H9 (cell line): ENCODE results near the gene TAF4. TPM values are rescaled to one million over a fixed set of nuclear protein-coding genes. Genes with fewer than 3 reads are reported as not detected.
A peak's percentile ranks its signal among the peaks of the same experiment; 100 is the strongest.

Source experiments
- DNase-seq: peaks from one replicate; pipeline ENCODE4 v3.0.0-alpha.2; 2017
- H2AFZ ChIP-seq: one replicate; pipeline ENCODE4 v1.6.1; 2013; ENCODE audit warnings: mild to moderate bottlenecking, low read length, control low read depth, moderate library complexity
- H2AK5ac ChIP-seq: 2 replicates; pipeline ENCODE4 v1.6.1; 2013; ENCODE audit warnings: low read length, control low read depth, mixed read lengths; ENCODE audit not compliant: insufficient read length
- H2BK120ac ChIP-seq: one replicate; pipeline ENCODE4 v1.6.1; 2013; ENCODE audit warnings: low read depth, mild to moderate bottlenecking, low read length, control low read depth, inconsistent platforms; ENCODE audit not compliant: poor library complexity, severe bottlenecking
- H2BK12ac ChIP-seq: 2 replicates; pipeline ENCODE4 v1.6.1; 2013; ENCODE audit warnings: low read length, control low read depth, mixed read lengths, low read depth; ENCODE audit not compliant: insufficient read length
- H2BK15ac ChIP-seq: 2 replicates; pipeline ENCODE4 v1.6.1; 2013; ENCODE audit warnings: low read depth, low read length, control low read depth
- H2BK20ac ChIP-seq: one replicate; pipeline ENCODE4 v1.6.1; 2013; ENCODE audit warnings: low read depth, mild to moderate bottlenecking, low read length, control low read depth, inconsistent platforms; ENCODE audit not compliant: poor library complexity, severe bottlenecking
- H2BK5ac ChIP-seq: 2 replicates; pipeline ENCODE4 v1.6.1; 2013; ENCODE audit warnings: low read length, control low read depth, mixed read lengths; ENCODE audit not compliant: insufficient read length
- H3K14ac ChIP-seq: 2 replicates; pipeline ENCODE4 v1.6.1; 2013; ENCODE audit warnings: low read length, control low read depth; ENCODE audit not compliant: insufficient read depth
- H3K18ac ChIP-seq: 2 replicates; pipeline ENCODE4 v1.6.1; 2013; ENCODE audit warnings: low read depth, mild to moderate bottlenecking, mixed read lengths, low read length, control low read depth; ENCODE audit not compliant: insufficient read length
- H3K23ac ChIP-seq: 2 replicates; pipeline ENCODE4 v1.6.1; 2013; ENCODE audit warnings: low read length, control low read depth, mixed read lengths, low read depth; ENCODE audit not compliant: insufficient read length
- H3K23me2 ChIP-seq: 2 replicates; pipeline ENCODE4 v1.6.1; 2013; ENCODE audit warnings: low read depth, mild to moderate bottlenecking, mixed read lengths, low read length, control low read depth; ENCODE audit not compliant: insufficient read length, poor library complexity, severe bottlenecking
- H3K27ac ChIP-seq: 2 replicates; pipeline ENCODE4 v1.5.1; 2013; ENCODE audit warnings: low read length, control low read depth, mixed read lengths, low read depth; ENCODE audit not compliant: insufficient read length
- H3K27me3 ChIP-seq: 2 replicates; pipeline ENCODE4 v1.6.1; 2013; ENCODE audit warnings: low read length, control low read depth, inconsistent platforms; ENCODE audit not compliant: insufficient read depth
- H3K4ac ChIP-seq: 2 replicates; pipeline ENCODE4 v1.6.1; 2013; ENCODE audit warnings: low read depth, mild to moderate bottlenecking, control low read depth, inconsistent platforms, low read length, moderate library complexity
- H3K4me1 ChIP-seq: 2 replicates; pipeline ENCODE4 v1.6.1; 2013; ENCODE audit warnings: low read length, control low read depth, inconsistent platforms; ENCODE audit not compliant: insufficient read depth
- H3K4me2 ChIP-seq: 2 replicates; pipeline ENCODE4 v1.6.1; 2013; ENCODE audit warnings: low read length, control low read depth, mixed read lengths; ENCODE audit not compliant: insufficient read length, insufficient read depth
- H3K56ac ChIP-seq: 2 replicates; pipeline ENCODE4 v1.6.1; 2013; ENCODE audit warnings: low read depth, mild to moderate bottlenecking, mixed read lengths, low read length, control low read depth; ENCODE audit not compliant: insufficient read length
- H3K79me1 ChIP-seq: 2 replicates; pipeline ENCODE4 v1.6.1; 2013; ENCODE audit warnings: low read depth, mild to moderate bottlenecking, moderate library complexity, low read length, control low read depth, inconsistent platforms; ENCODE audit not compliant: insufficient read depth, poor library complexity, severe bottlenecking
- H3K79me2 ChIP-seq: 2 replicates; pipeline ENCODE4 v1.6.1; 2013; ENCODE audit warnings: low read length, control low read depth, inconsistent platforms; ENCODE audit not compliant: insufficient read depth
- H3K9ac ChIP-seq: 2 replicates; pipeline ENCODE4 v1.6.1; 2013; ENCODE audit warnings: low read length, control low read depth, mixed read lengths; ENCODE audit not compliant: insufficient read length; ENCODE audit errors: extremely low read depth
- H3K9me3 ChIP-seq: one replicate; pipeline ENCODE4 v1.6.1; 2013; ENCODE audit warnings: low read depth, low read length, inconsistent platforms; ENCODE audit not compliant: control insufficient read depth
- H3T11ph ChIP-seq: one replicate; pipeline ENCODE4 v1.6.1; 2013; ENCODE audit warnings: mild to moderate bottlenecking, low read length, control low read depth, inconsistent platforms
- H4K20me1 ChIP-seq: one replicate; pipeline ENCODE4 v1.6.1; 2013; ENCODE audit not compliant: control insufficient read depth, insufficient read length, insufficient read depth
- H4K5ac ChIP-seq: 2 replicates; pipeline ENCODE4 v1.6.1; 2013; ENCODE audit warnings: low read depth, mild to moderate bottlenecking, mixed read lengths, low read length, control low read depth; ENCODE audit not compliant: insufficient read length
- H4K8ac ChIP-seq: replicated peaks from 2 replicates; pipeline ENCODE4 v1.6.1; 2013; ENCODE audit warnings: low read length, control low read depth, mixed read lengths, low read depth; ENCODE audit not compliant: insufficient read length
- H4K91ac ChIP-seq: 2 replicates; pipeline ENCODE4 v1.6.1; 2013; ENCODE audit warnings: low read depth, mild to moderate bottlenecking, moderate library complexity, mixed read lengths, low read length, control low read depth; ENCODE audit not compliant: insufficient read length
- H3K27ac Mint-ChIP-seq, 3 experiments: 2 replicates in 2 of 3; 3 replicates in 1 of 3; pipeline ENCODE4 v1.8.0; 2020 to 2021; ENCODE audit warnings: mixed read lengths in 3 of 3, mild to moderate bottlenecking in 1 of 3, moderate library complexity in 1 of 3
- H3K27me3 Mint-ChIP-seq: 2 replicates; pipeline ENCODE4 v1.8.0; 2021; ENCODE audit warnings: low read depth, mild to moderate bottlenecking, moderate library complexity, mixed read lengths
- H3K36me3 Mint-ChIP-seq, 3 experiments: 2 replicates in 2 of 3; 3 replicates in 1 of 3; pipeline ENCODE4 v1.8.0; 2020 to 2021; ENCODE audit warnings: low read depth in 3 of 3, mixed read lengths in 3 of 3; ENCODE audit not compliant: insufficient read depth in 1 of 3
- H3K4me1 Mint-ChIP-seq, 2 experiments: 2 replicates each; pipeline ENCODE4 v1.8.0; 2020; ENCODE audit warnings: mixed read lengths in 2 of 2
- H3K4me3 Mint-ChIP-seq, 2 experiments: 2 replicates in 1 of 2; 3 replicates in 1 of 2; pipeline ENCODE4 v1.8.0; 2020 to 2021; ENCODE audit warnings: mild to moderate bottlenecking in 2 of 2, mixed read lengths in 2 of 2, moderate library complexity in 1 of 2
- H3K9me3 Mint-ChIP-seq, 2 experiments: 2 replicates in 1 of 2; 3 replicates in 1 of 2; pipeline ENCODE4 v1.8.0; 2020; ENCODE audit warnings: mild to moderate bottlenecking in 2 of 2, mixed read lengths in 2 of 2, moderate library complexity in 1 of 2
- WGBS: extraction: QIAGEN DNeasy Blood & Tissue Kit; methylation state at CpG from one replicate; pipeline ENCODE4 v1.1.7; 2013; ENCODE audit warnings: missing lambda C conversion rate, low lambda C conversion rate, mixed read lengths; ENCODE audit not compliant: insufficient read length; ENCODE audit errors: extremely low coverage; 5-methylcytosine and 5-hydroxymethylcytosine counted together
- total RNA-seq: library from RNA; stranded (reverse); gene quantifications from 2 replicates; pipeline ENCODE4 v1.2.1, GENCODE V29; 2021
- TF ChIP-seq, protein P1 (sequence below): fragments of 200-600 bp; sonication (generic); conservative IDR thresholded peaks from 3 replicates; pipeline ENCODE4 v1.8.0; 2021; ENCODE audit warnings: antibody characterized with exemption, mild to moderate bottlenecking

The TAF4 gene
- total RNA-seq, 1 experiment from 2014 or later: 30.8 TPM

GRCh38 chr20:62048821-62049291, 16.8 kb downstream of the TAF4 start:
- Histone ChIP-seq H3K56ac (no peak overlapping the region), H2BK12ac (no peak overlapping the region), H2BK120ac (no peak overlapping the region), H3K4me1 (no peaks in the 10 kb centered on the region; the same call in 1 of the 2 replicates), H3T11ph (no peak overlapping the region), H3K9me3 (no peaks in the 10 kb centered on the region), H3K27ac (no peak overlapping the region), H4K91ac (no peak overlapping the region), H3K79me2 (peaks cover 48% of the 10 kb centered on the region; the same call in 1 of the 2 replicates), H3K27me3 (no peaks in the 10 kb centered on the region), H2AFZ (no peak overlapping the region), H4K20me1 (peaks cover 7% of the 10 kb centered on the region), H3K18ac (no peak overlapping the region), H2BK20ac (no peak overlapping the region), H2AK5ac (no peak overlapping the region), H2BK15ac (no peak overlapping the region), H3K79me1 (peaks cover 2% of the 10 kb centered on the region), H4K5ac (no peak overlapping the region), H3K4me2 (no peak overlapping the region), H3K23ac (no peak overlapping the region), H3K9ac (no peak overlapping the region), H2BK5ac (no peak overlapping the region), H3K14ac (no peak overlapping the region; the same call in 1 of the 2 replicates), H3K4ac (no peak overlapping the region), H4K8ac (no peak overlapping the region), H3K23me2 (no peaks in the 10 kb centered on the region)
- Mint-ChIP-seq H3K4me3 (no peak overlapping the region), H3K4me1 (peaks cover 64 to 69% of the 10 kb centered on the region in 2 experiments), H3K27me3 (no peaks in the 10 kb centered on the region; the same call in 1 of the 2 replicates), H3K36me3 (peaks cover 0 to 6% (median 5%) of the 10 kb centered on the region in 3 experiments; a peak in 2 of 7 replicates), H3K9me3 (no peaks in the 10 kb centered on the region), H3K27ac (peak overlapping the region in 2 of 3 experiments; percentile 48 to 77; a peak in 1 of 7 replicates)
- no peak for DNase-seq
- WGBS: no CpG with 5 or more reads among the region's 18 CpGs
- TF ChIP-seq, protein P1, sequence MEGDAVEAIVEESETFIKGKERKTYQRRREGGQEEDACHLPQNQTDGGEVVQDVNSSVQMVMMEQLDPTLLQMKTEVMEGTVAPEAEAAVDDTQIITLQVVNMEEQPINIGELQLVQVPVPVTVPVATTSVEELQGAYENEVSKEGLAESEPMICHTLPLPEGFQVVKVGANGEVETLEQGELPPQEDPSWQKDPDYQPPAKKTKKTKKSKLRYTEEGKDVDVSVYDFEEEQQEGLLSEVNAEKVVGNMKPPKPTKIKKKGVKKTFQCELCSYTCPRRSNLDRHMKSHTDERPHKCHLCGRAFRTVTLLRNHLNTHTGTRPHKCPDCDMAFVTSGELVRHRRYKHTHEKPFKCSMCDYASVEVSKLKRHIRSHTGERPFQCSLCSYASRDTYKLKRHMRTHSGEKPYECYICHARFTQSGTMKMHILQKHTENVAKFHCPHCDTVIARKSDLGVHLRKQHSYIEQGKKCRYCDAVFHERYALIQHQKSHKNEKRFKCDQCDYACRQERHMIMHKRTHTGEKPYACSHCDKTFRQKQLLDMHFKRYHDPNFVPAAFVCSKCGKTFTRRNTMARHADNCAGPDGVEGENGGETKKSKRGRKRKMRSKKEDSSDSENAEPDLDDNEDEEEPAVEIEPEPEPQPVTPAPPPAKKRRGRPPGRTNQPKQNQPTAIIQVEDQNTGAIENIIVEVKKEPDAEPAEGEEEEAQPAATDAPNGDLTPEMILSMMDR: no peak
